ENCODE measurements around the gene ADAP1.

The ADAP1 gene

GRCh38 chr7:862157-862556, 92.3 kb downstream of the ADAP1 start:
- H3K4me3 ChIP-seq (ENCODE audit: low read depth, low read length) = no peak overlapping the region
- in situ Hi-C loops (cut with HindIII; ENCODE audit: low sequenced_read_pairs) = no loop called here
- TF ChIP-seq, protein P1, sequence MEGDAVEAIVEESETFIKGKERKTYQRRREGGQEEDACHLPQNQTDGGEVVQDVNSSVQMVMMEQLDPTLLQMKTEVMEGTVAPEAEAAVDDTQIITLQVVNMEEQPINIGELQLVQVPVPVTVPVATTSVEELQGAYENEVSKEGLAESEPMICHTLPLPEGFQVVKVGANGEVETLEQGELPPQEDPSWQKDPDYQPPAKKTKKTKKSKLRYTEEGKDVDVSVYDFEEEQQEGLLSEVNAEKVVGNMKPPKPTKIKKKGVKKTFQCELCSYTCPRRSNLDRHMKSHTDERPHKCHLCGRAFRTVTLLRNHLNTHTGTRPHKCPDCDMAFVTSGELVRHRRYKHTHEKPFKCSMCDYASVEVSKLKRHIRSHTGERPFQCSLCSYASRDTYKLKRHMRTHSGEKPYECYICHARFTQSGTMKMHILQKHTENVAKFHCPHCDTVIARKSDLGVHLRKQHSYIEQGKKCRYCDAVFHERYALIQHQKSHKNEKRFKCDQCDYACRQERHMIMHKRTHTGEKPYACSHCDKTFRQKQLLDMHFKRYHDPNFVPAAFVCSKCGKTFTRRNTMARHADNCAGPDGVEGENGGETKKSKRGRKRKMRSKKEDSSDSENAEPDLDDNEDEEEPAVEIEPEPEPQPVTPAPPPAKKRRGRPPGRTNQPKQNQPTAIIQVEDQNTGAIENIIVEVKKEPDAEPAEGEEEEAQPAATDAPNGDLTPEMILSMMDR (IDR thresholded peaks at IDR 0.05; ENCODE audit: low read depth, low read length, missing control alignments) = no peak
- no peak for DNase-seq (ENCODE audit: low read depth)

DNA sequence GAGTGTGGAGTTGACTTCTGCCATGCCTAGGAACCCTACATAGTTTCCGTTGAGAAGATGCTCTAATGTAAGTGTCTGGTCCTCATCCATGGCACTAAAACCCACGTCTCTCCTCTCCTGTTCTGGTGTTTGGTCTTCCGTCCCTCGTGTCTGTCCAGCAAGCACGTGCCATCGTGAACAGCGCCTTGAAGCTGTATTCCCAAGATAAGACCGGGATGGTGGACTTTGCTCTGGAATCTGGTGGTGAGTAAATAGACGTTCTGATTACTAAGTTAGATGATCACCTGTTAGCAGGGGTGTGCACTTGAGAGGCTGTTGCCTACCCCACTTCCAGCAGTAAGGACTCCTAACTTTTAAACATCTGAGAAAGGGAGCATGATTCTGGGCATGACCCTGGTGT, 93.3 kb downstream of the ADAP1 start:
- TF ChIP-seq, protein P1 (IDR thresholded peaks at IDR 0.05; ENCODE audit: low read depth, low read length, missing control alignments) = no peak
- DNase-seq (ENCODE audit: low read depth) = no peak
- H3K4me3 ChIP-seq (ENCODE audit: low read depth, low read length) = no peak overlapping the region
- in situ Hi-C loops (cut with HindIII; ENCODE audit: low sequenced_read_pairs) = no loop called here

DNA sequence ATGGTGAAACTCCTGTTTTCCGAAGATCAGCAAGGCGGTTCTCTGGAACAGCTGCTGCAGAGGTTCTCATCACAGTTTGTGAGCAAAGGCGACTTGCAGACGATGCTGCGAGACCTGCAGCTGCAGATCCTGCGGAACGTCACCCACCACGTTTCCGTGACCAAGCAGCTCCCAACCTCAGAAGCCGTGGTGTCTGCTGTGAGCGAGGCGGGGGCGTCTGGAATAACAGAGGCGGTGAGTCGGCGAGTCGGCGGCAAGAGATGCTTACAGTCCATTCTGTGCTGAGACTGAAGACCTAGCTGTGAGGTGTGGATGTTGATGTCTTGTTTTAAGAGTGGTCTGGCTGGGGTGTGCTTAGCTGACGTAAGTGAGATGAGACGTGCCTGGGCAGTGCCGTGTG, 94.3 kb downstream of the ADAP1 start:
- no peak overlapping the region for H3K4me3 ChIP-seq (ENCODE audit: low read depth, low read length)
- TF ChIP-seq, protein P1 (IDR thresholded peaks at IDR 0.05; ENCODE audit: low read depth, low read length, missing control alignments) = no peak
- in situ Hi-C loops (cut with HindIII; ENCODE audit: low sequenced_read_pairs) = no loop called here
- DNase-seq (ENCODE audit: low read depth) = no peak

GRCh38 chr7:859359-860030, 95.0 kb downstream of the ADAP1 start:
- in situ Hi-C loops (cut with HindIII; ENCODE audit: low sequenced_read_pairs) = no loop called here
- no peak for DNase-seq (ENCODE audit: low read depth)
- TF ChIP-seq, protein P1 (IDR thresholded peaks at IDR 0.05; ENCODE audit: low read depth, low read length, missing control alignments) = no peak
- no peak overlapping the region for H3K4me3 ChIP-seq (ENCODE audit: low read depth, low read length)

- DNase-seq (ENCODE audit: low read depth) = no peak
- TF ChIP-seq, protein P1 (IDR thresholded peaks at IDR 0.05; ENCODE audit: low read depth, low read length, missing control alignments) = no peak
- in situ Hi-C loops (cut with HindIII; ENCODE audit: low sequenced_read_pairs) = no loop called here
- no peak overlapping the region for H3K4me3 ChIP-seq (ENCODE audit: low read depth, low read length)
These were observed 96.8 kb downstream of the ADAP1 start for GRCh38 chr7:857661-858060.

DNA sequence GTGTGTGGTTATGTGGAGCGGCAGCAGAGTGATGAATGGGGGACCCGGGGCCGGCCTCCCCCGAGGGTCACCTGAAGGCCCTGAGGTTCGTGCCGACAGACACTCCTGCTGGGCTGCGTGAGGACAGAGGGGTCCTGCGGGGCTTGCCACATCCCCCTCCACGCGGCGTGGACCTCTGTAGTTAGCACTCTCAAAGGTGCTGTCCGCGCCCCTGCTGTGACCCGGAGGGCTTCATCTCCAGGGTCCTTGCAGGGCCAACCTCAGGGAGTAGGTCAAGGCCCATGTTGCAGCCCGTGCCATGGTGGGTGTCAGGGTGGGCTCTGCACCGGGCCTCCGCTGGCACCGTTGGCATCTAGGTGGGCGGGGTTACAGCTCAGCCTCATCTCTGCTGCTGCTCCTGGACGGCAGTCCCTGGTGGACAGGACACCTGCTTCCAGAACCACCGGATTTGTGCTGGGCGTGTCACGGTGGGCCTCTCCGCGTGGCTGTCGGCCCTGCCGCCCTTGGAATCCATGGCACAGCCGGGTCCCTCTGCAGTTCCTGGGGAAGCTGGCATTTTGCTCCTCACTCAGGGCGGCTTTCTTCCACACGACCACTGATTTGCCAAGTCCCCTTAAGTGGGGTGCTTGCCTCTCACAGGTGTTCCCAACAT, 97.9 kb downstream of the ADAP1 start:
- no peak for DNase-seq (ENCODE audit: low read depth)
- TF ChIP-seq, protein P1 (IDR thresholded peaks at IDR 0.05; ENCODE audit: low read depth, low read length, missing control alignments) = no peak
- in situ Hi-C loops (cut with HindIII; ENCODE audit: low sequenced_read_pairs) = no loop called here
- no peak overlapping the region for H3K4me3 ChIP-seq (ENCODE audit: low read depth, low read length)

Data from astrocyte of the cerebellum (primary cell).